Fibroblast of lung (primary cell): Measurements from ENCODE around the gene IL12A.

Source experiments
- EZH2 ChIP-seq: IDR thresholded peaks from 2 replicates; pipeline ENCODE4 v1.5.1; 2012; ENCODE audit warnings: low read length, control low read depth, mild to moderate bottlenecking; ENCODE audit errors: missing control alignments
- TF ChIP-seq, protein P1 (sequence below), 2 donors: IDR thresholded peaks in 1 of 2; conservative IDR thresholded peaks in 1 of 2; 1 replicate in 1 of 2; 2 replicates in 1 of 2; pipeline ENCODE4 v1.5.1; 2011 to 2012; ENCODE audit warnings: low read length in 2 of 2, control low read depth in 1 of 2, inconsistent platforms in 1 of 2, low read depth in 1 of 2, mild to moderate bottlenecking in 1 of 2

DNA sequence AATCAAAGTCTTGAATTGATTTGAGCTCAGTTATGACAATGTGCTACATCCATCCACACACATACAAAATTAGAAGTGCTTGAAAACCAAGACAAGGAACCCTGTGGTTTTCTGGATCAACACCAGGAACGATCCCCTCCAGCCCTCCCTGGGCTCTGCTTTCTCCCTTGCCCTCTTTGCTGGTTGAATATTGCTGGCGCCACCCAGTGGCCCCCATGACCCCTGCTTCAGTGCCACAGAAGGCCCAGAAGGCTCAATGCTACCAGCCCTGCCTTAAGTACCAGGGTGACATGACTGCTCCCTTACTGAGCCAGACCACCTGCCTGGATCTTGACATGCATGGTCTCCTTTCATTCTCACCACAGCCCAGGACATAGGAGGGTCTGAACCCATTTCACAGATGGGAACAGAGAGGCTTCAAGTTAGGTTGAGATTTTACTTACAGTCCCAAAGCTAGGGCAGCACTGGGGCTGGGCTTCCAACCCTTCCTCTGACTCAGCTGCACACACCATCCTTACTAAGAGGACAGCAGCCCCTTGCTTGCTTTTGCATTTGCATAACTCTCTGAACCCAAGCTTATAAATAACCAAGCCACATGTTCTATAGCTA is 15.0 kb downstream of the IL12A start:
- TF ChIP-seq, protein P1, sequence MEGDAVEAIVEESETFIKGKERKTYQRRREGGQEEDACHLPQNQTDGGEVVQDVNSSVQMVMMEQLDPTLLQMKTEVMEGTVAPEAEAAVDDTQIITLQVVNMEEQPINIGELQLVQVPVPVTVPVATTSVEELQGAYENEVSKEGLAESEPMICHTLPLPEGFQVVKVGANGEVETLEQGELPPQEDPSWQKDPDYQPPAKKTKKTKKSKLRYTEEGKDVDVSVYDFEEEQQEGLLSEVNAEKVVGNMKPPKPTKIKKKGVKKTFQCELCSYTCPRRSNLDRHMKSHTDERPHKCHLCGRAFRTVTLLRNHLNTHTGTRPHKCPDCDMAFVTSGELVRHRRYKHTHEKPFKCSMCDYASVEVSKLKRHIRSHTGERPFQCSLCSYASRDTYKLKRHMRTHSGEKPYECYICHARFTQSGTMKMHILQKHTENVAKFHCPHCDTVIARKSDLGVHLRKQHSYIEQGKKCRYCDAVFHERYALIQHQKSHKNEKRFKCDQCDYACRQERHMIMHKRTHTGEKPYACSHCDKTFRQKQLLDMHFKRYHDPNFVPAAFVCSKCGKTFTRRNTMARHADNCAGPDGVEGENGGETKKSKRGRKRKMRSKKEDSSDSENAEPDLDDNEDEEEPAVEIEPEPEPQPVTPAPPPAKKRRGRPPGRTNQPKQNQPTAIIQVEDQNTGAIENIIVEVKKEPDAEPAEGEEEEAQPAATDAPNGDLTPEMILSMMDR (conservative IDR thresholded peaks at IDR 0.05 in 1 of 2, IDR thresholded peaks at IDR 0.05 in 1 of 2; ENCODE audit: low read depth in 1 of 2, low read length in 2 of 2), result peak; percentile 30 to 57
- TF ChIP-seq EZH2, result no peak
